ENCODE measurements around the gene SRMS.
A peak's percentile ranks its signal among the peaks of the same experiment; 100 is the strongest.

Gene SRMS

GRCh38 chr20:63522091-63522868, 25.3 kb downstream of the SRMS start:
- H3K4me3 ChIP-seq (replicated peaks; ENCODE audit: low read depth, low read length): peak overlapping the region; percentile 70
- TF ChIP-seq CTCF (IDR thresholded peaks at IDR 0.05; ENCODE audit: low read depth, low read length, missing control alignments): no peak
- DNase-seq (ENCODE audit: extremely low read depth, low read depth): no peak

GRCh38 chr20:63521602-63522001, 25.9 kb downstream of the SRMS start:
- H3K4me3 ChIP-seq (replicated peaks; ENCODE audit: low read depth, low read length): peak overlapping the region; percentile 70
- no peak for DNase-seq (ENCODE audit: extremely low read depth, low read depth)

GRCh38 chr20:63520934-63521601, 26.5 kb downstream of the SRMS start:
- no peak for TF ChIP-seq CTCF (IDR thresholded peaks at IDR 0.05; ENCODE audit: low read depth, low read length, missing control alignments)
- peak overlapping the region; percentile 70 for H3K4me3 ChIP-seq (replicated peaks; ENCODE audit: low read depth, low read length)
- no peak for DNase-seq (ENCODE audit: extremely low read depth, low read depth)

More at GRCh38 chr20:63521602-63522001, 25.9 kb downstream of the SRMS start:
- no peak for TF ChIP-seq CTCF (IDR thresholded peaks at IDR 0.05; ENCODE audit: low read depth, low read length, missing control alignments)

GRCh38 chr20:63520504-63520933, 27.0 kb downstream of the SRMS start, which contains the start of gene PPDPF:
PPDPF (plus strand) TSS chr20:63520765; CDS start chr20:63521309, 544 bp downstream.
- H3K4me3 ChIP-seq (replicated peaks; ENCODE audit: low read depth, low read length): peak within 1 kb of the TSS; percentile 70
- no peak for TF ChIP-seq CTCF (IDR thresholded peaks at IDR 0.05; ENCODE audit: low read depth, low read length, missing control alignments)
- no peak for DNase-seq (ENCODE audit: extremely low read depth, low read depth)

GRCh38 chr20:63519668-63520503, 27.7 kb downstream of the SRMS start:
- H3K4me3 ChIP-seq (replicated peaks; ENCODE audit: low read depth, low read length): peak overlapping the region; percentile 70
- DNase-seq (ENCODE audit: extremely low read depth, low read depth): no peak
- TF ChIP-seq CTCF (IDR thresholded peaks at IDR 0.05; ENCODE audit: low read depth, low read length, missing control alignments): peak; percentile 14

GRCh38 chr20:63518946-63519667, 28.4 kb downstream of the SRMS start:
- no peak for TF ChIP-seq CTCF (IDR thresholded peaks at IDR 0.05; ENCODE audit: low read depth, low read length, missing control alignments)
- peak overlapping the region; percentile 70 for H3K4me3 ChIP-seq (replicated peaks; ENCODE audit: low read depth, low read length)
- no peak for DNase-seq (ENCODE audit: extremely low read depth, low read depth)

Data from HFF-Myc (cell line).